ENCODE results near the gene ZNF609.

Gene ZNF609

DNA sequence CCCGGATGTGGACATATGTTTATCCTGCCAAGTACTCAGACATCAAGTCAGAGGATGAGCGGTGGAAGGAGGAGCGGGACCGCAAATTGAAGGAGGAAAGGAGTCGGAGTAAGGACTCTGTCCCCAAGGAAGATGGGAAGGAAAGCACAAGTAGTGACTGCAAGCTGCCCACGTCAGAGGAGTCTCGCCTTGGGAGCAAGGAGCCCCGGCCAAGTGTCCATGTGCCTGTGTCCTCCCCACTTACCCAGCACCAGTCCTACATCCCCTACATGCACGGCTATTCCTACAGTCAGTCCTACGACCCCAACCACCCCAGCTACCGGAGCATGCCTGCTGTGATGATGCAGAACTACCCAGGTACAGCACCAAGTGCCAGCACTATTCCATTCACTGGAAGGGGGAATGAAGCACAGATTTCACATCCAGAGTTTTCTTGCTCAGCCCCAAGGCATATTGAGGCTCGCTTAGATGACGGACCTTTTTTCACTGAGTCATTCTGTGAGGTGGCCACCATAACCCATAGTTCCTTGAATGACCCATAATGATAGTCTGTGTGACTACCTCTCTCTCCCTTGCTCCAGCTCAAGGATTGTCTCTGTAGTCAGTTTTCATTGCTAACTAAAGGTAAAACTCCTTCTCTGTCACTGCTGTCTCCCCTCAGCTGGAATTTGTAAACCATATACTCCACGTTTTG lies 217.9 kb downstream of the ZNF609 start:
- no peak for DNase-seq

- no peak for DNase-seq
Measured at GRCh38 chr15:64680097-64680496, 219.7 kb downstream of the ZNF609 start.

DNA sequence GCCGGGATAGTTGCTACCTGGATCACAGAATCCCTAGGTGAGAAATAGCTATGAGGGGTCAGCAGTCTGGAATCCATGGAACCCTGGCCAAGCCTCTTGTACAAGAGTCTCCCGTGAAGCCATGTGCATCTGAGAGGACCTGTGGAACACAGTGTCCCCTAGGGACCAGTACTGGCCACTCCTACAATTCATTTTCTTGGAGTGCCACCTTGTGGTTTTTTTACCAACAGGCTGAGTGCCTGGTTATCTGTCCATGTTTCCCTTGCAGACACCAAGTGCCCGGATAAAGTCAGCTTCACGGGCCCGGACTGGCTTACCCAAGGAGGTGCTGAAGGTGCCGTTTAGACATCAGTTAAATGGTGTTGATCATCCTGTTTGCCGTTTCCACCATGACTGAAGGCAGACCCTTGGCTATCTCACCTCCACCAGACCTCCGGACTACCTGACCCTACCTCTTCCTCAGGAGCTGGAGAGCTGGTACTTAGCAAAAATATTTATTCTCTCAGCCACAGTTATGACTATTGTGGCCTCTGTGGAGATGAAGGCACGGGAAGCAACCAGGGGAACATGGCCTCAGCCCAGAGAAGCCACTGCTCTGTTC lies 221.1 kb downstream of the ZNF609 start:
- peak; percentile 42 to 51 (median 47) for DNase-seq

DNA sequence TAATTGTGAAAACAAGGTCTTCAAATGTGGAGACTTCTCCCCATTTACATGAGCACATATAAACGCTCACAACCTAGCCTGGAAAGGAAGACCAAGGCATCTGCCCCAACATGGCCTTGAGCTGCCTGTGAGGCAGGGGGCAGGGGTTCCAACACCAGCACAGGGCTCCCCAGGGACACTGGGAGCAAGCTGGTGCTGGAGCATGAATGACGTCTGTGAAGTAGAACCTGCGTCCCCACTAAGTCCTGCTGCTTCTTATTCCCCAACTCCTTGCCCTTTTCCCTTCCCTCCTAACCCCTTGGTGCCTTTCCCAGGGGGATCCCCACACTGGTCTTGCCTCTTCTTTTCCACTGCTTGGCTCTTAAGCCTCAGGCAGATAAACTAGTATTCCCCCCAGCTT lies 221.9 kb downstream of the ZNF609 start:
- no peak for DNase-seq

- DNase-seq, result no peak
Measured at GRCh38 chr15:64683378-64683777, 223.0 kb downstream of the ZNF609 start.

DNA sequence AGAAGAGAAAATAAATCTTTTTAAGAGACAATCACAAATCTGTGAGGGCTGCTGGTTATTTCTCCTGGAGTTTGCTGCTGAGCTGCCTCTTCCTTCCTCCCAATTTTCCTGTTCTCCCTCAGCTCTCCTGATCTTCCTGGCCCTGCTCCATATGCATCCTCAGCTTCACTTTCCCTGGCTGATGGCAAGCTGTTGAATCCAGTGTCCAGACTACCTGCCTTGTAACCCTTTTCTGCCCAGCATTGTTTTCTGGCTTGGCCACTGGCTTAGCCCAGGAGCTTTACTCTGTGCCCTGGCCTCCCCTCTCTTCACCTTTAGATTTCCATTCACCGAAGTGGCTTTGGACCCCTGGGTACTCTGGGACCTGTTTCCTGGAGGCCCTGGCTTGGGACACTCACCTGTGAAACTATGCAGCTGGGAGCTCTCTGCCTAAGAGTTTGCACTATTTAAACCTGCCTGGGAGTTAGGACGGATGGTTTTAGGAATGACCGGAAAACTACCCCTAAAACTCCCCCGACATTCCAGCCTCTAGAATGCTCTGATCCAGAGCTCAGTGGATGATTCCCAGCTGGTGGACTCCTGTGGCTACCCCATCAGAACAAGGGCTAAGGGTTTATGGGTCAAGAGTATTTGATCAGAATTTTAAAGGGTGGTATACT lies 225.0 kb downstream of the ZNF609 start:
- DNase-seq, result no peak

GRCh38 chr15:64686130-64686735 lies 225.9 kb downstream of the ZNF609 start:
- peak; percentile 74 to 85 (median 77) for DNase-seq

- DNase-seq, result no peak
Measured at GRCh38 chr15:64687172-64687571, 226.8 kb downstream of the ZNF609 start.

- DNase-seq, result no peak
Measured at GRCh38 chr15:64687688-64688087, 227.3 kb downstream of the ZNF609 start.

GRCh38 chr15:64688770-64689169 lies 228.4 kb downstream of the ZNF609 start:
- DNase-seq, result no peak

- DNase-seq, result no peak
Measured at GRCh38 chr15:64690008-64690407, 229.6 kb downstream of the ZNF609 start.

- DNase-seq, result no peak
Measured at GRCh38 chr15:64690578-64691296, 230.4 kb downstream of the ZNF609 start.

GRCh38 chr15:64691896-64692565 lies 231.7 kb downstream of the ZNF609 start:
- peak; percentile 76 to 83 (median 82) for DNase-seq

- peak; percentile 89 to 98 (median 94) for DNase-seq
Measured at GRCh38 chr15:64693134-64693533, 232.8 kb downstream of the ZNF609 start.

DNA sequence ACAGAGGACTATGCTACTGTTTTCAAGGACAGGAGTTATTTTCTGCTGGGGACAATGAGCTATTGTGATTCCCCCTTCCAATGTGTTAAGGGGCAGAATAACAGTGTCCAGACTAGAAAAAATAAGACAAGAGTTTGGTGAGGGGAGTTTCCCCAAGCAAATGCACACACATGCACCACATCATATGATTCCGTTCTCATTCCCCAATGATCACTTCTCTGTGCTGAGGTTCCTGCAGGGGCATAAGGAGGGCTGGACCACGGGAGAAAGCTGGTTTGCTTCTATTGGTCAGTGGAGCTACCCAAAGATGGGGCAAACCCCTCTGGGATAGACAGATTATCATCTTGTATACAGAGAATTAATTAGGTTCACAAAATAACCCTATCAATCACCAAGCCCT lies 234.4 kb downstream of the ZNF609 start:
- DNase-seq, result peak; percentile 56 to 76 (median 59)

- peak; percentile 79 to 89 (median 83) for DNase-seq
Measured at GRCh38 chr15:64695561-64695992, 235.2 kb downstream of the ZNF609 start.

DNA sequence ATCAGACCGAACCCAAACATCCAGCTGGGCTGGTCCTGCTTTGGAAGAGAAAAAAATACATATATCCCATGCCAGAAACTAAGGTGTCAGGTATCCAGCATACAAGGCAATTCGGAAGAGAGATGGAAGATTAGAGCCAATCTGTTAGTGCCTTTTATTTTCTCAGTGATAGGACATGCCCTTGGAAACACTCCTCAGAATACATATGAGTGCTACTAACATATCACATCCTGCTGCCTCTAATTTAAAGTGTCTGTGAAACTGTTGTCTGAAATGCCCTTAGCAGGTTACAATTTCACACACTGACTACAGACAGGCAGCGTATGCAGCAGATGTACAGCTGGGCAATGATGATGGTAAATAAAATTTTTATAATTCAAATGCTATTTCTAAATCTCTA lies 236.1 kb downstream of the ZNF609 start:
- DNase-seq, result no peak

DNA sequence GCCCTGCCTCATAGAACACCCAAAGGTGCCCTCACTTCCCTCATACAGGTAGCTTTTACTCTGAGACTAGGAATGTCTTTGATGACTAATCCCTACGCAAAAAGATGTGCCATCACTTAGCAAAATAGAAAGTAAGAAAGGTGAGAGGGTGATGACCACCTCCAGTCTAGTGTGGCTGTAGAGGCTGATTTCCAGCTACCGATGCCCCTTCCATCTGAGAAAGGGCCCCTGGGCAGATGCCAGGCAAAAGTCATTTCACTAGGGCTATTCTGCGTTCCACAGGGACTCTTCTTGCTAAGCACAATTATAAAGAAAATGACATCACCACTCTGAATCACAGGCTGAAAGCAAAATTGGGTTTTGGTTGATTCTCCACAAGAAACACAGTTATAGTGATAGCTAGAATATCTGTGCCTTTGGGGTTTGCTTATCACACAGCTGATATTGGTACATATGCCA lies 237.6 kb downstream of the ZNF609 start:
- DNase-seq, result peak; percentile 46 to 67 (median 60)

DNA sequence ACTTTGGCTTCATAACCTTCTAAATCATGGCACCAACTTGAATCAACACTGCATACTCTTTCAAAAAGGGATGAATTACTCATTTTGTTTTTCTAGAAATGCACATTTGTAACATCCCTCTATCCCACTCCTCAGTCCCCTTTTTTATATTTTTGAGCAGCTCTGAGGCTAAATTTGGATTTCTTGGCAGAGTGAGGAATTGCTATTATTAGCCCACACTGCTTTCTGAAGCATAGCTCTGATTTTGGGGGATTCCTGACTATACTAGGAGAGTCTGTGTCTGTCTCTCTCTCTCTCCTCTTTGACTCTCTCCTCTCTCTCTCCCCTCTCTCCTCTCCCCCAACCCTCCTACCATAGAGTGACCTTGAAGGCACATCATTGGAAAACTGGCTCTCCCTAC lies 238.4 kb downstream of the ZNF609 start:
- no peak for DNase-seq

GRCh38 chr15:64699751-64700388 lies 239.5 kb downstream of the ZNF609 start:
- no peak for DNase-seq

DNA sequence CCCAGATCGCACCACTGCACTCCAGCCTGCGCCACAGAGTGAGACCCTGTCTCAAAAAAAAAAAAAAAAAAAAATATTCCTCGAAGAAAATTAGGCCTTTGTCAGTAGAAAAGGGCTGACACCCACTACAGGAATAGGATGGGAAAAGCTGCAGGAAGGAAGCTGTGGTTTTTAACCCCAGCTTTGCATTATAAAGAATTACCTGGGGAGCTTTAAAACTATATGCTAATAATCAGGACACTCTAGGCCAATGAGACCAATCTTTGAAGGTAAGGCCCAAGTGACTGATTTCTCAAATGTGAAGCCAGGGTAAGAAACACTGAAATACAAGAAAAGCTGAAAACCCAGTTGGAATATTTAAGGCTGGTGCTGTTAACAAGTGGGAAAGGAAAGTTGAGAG lies 240.7 kb downstream of the ZNF609 start:
- DNase-seq, result no peak
